GM23338 (cell line): ENCODE results near the gene NAPG. TPM values are rescaled to one million over a fixed set of nuclear protein-coding genes. Genes with fewer than 3 reads are reported as not detected.
"Not testable (repeated sequence)": the region's sequence is repeated elsewhere in the genome, so short reads cannot be mapped to it uniquely, and the experiment has no call there.

Experiments
- ATAC-seq: fragments of 200-7000 bp; cut with Tn5 transposase; 3 replicates; pipeline ENCODE4 v1.9.1; 2020
- DNase-seq: peaks from one replicate; pipeline ENCODE4 v3.0.0-alpha.2; 2015; ENCODE audit warnings: low spot score
- H2AFZ ChIP-seq: fragments of 200-600 bp; sonication (generic); 2 replicates; pipeline ENCODE4 v1.8.0; 2016; ENCODE audit warnings: antibody characterized with exemption, mild to moderate bottlenecking, moderate library complexity
- H3F3A ChIP-seq: fragments of 200-600 bp; sonication (generic); replicated peaks from 2 replicates; pipeline ENCODE4 v1.8.0; 2017; ENCODE audit warnings: antibody characterized with exemption, mixed run types, low read depth
- H3K27ac ChIP-seq: fragments of 200-600 bp; sonication (generic); 2 replicates; pipeline ENCODE4 v1.6.1; 2016; ENCODE audit warnings: low read depth
- H3K27me3 ChIP-seq: fragments of 200-600 bp; sonication (generic); 2 replicates; pipeline ENCODE4 v1.8.0; 2016; ENCODE audit warnings: mild to moderate bottlenecking, mixed run types, moderate library complexity; ENCODE audit not compliant: insufficient read depth
- H3K36me3 ChIP-seq: fragments of 200-600 bp; sonication (generic); 2 replicates; pipeline ENCODE4 v1.8.0; 2016; ENCODE audit warnings: mild to moderate bottlenecking; ENCODE audit not compliant: insufficient read depth
- H3K4me1 ChIP-seq: fragments of 200-600 bp; sonication (generic); 2 replicates; pipeline ENCODE4 v1.8.0; 2016; ENCODE audit warnings: mild to moderate bottlenecking, moderate library complexity; ENCODE audit not compliant: insufficient read depth
- H3K4me2 ChIP-seq: fragments of 200-600 bp; sonication (generic); 2 replicates; pipeline ENCODE4 v1.7.1; 2017; ENCODE audit warnings: mixed run types
- H3K4me3 ChIP-seq: fragments of 200-600 bp; sonication (generic); 2 replicates; pipeline ENCODE4 v1.6.1; 2016; ENCODE audit warnings: mixed run types
- H3K79me2 ChIP-seq: fragments of 200-600 bp; sonication (generic); replicated peaks from 2 replicates; pipeline ENCODE4 v1.8.0; 2017; ENCODE audit warnings: mild to moderate bottlenecking; ENCODE audit not compliant: insufficient read depth
- H3K9me2 ChIP-seq: fragments of 200-600 bp; sonication (generic); 2 replicates; pipeline ENCODE4 v1.8.0; 2017; ENCODE audit not compliant: insufficient read depth
- H4K20me1 ChIP-seq: fragments of 200-600 bp; sonication (generic); replicated peaks from 2 replicates; pipeline ENCODE4 v1.8.0; 2017; ENCODE audit warnings: mild to moderate bottlenecking; ENCODE audit not compliant: insufficient read depth
- H3K27ac Mint-ChIP-seq: 2 replicates; pipeline ENCODE4 v1.8.0; 2020; ENCODE audit warnings: inconsistent platforms, mild to moderate bottlenecking, moderate library complexity, mixed read lengths
- H3K27me3 Mint-ChIP-seq: 3 replicates; pipeline ENCODE4 v1.8.0; 2022; ENCODE audit warnings: low read depth, mild to moderate bottlenecking, moderate library complexity, mixed read lengths, inconsistent platforms; ENCODE audit not compliant: insufficient read depth, poor library complexity
- H3K36me3 Mint-ChIP-seq: 3 replicates; pipeline ENCODE4 v1.8.0; 2021; ENCODE audit warnings: low read depth, mild to moderate bottlenecking, inconsistent platforms, moderate library complexity, mixed read lengths
- H3K4me1 Mint-ChIP-seq: 3 replicates; pipeline ENCODE4 v1.8.0; 2020; ENCODE audit warnings: mild to moderate bottlenecking, inconsistent platforms, mixed read lengths
- H3K4me3 Mint-ChIP-seq: 3 replicates; pipeline ENCODE4 v1.8.0; 2021; ENCODE audit warnings: moderate library complexity, mild to moderate bottlenecking, inconsistent platforms, mixed read lengths
- H3K9me3 Mint-ChIP-seq: 3 replicates; pipeline ENCODE4 v1.8.0; 2020; ENCODE audit warnings: moderate library complexity, mild to moderate bottlenecking, inconsistent platforms, mixed read lengths
- EZH2 ChIP-seq: fragments of 200-600 bp; sonication (generic); IDR thresholded peaks from one replicate; pipeline ENCODE4 v1.8.0; 2017; ENCODE audit warnings: antibody characterized with exemption, mild to moderate bottlenecking, low read depth; ENCODE audit not compliant: unreplicated experiment
- EZH2phosphoT487 ChIP-seq: fragments of 200-600 bp; sonication (generic); IDR thresholded peaks from one replicate; pipeline ENCODE4 v1.8.1; 2018; ENCODE audit warnings: antibody characterized with exemption; ENCODE audit not compliant: unreplicated experiment
- POLR2AphosphoS5 ChIP-seq: IDR thresholded peaks from 2 replicates; pipeline ENCODE4 v1.6.1; 2016; ENCODE audit warnings: antibody characterized with exemption, low read depth
- STAT1 ChIP-seq: IDR thresholded peaks from one replicate; pipeline ENCODE4 v1.6.1; 2016; ENCODE audit warnings: antibody characterized with exemption; ENCODE audit not compliant: unreplicated experiment
- ZNF114 ChIP-seq: fragments of 250-450 bp; sonication (Bioruptor Pico); IDR thresholded peaks from 2 replicates; pipeline ENCODE4 v1.5.0; 2020; ENCODE audit warnings: mild to moderate bottlenecking, moderate library complexity
- ZNF331 ChIP-seq: fragments of 250-450 bp; sonication (Bioruptor Pico); IDR thresholded peaks from 2 replicates; pipeline ENCODE4 v1.5.0; 2020; ENCODE audit warnings: low read depth, mild to moderate bottlenecking, moderate library complexity
- polyA plus RNA-seq: library from polyadenylated mRNA; unstranded; fragments of >200 nt; fragmentation: Nextera tagmentation; extraction: Ambion mirVana; gene quantifications from 2 replicates; pipeline ENCODE4 v1.2.1, GENCODE V29; 2016
- total RNA-seq: library from RNA; depleted of rRNA; stranded (reverse); fragments of >200 nt; shearing (Covaris generic); gene quantifications from 2 replicates; pipeline ENCODE4 v1.2.3, GENCODE V29; 2014
- TF ChIP-seq, protein P1 (sequence below): IDR thresholded peaks from one replicate; pipeline ENCODE4 v1.6.1; 2018; ENCODE audit warnings: antibody characterized with exemption; ENCODE audit not compliant: unreplicated experiment
- TF ChIP-seq, protein P2 (sequence below): IDR thresholded peaks from 2 replicates; pipeline ENCODE4 v1.6.1; 2016; ENCODE audit warnings: antibody characterized with exemption
- TF ChIP-seq, protein P3 (sequence below), 2 experiments: fragments of 200-600 bp in 1 of 2; sonication (generic) in 1 of 2; conservative IDR thresholded peaks; 2 replicates each; pipeline versions ENCODE4 v1.5.1 to v1.6.1; 2016 to 2017; ENCODE audit warnings: antibody characterized with exemption in 2 of 2, low read depth in 2 of 2, mild to moderate bottlenecking in 2 of 2, moderate library complexity in 1 of 2

Gene NAPG
- total and polyA plus RNA-seq, 2 experiments from 2014 or later = 26.8 to 40.1 TPM

DNA sequence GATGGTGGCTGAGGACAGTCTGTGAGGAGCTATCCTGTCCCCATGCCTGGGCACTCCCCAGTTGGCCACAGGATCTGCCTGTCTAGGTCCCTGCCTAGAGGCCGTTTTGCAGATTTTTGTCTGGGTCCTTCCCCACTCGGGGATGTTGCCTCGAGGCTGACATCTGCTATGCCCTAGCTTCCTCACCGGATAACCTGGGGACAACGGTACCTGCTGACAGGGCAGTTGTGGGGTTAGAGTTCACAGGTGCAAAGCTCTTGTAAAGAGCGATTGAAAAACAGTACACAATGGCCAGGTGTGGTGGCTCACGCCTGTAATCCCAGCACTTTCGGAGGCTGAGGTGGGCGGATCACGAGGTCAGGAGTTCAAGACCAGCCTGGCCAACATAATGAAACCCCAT is 30.4 kb downstream of the NAPG start:
- H3K27me3 Mint-ChIP-seq, H3K9me3 Mint-ChIP-seq, H3K27ac ChIP-seq, H3K4me1 Mint-ChIP-seq, H3K27me3 ChIP-seq, H3F3A ChIP-seq, H4K20me1 ChIP-seq, H3K79me2 ChIP-seq, ATAC-seq, H3K4me1 ChIP-seq, DNase-seq, H3K4me2 ChIP-seq, H3K4me3 Mint-ChIP-seq, H3K9me2 ChIP-seq, H3K4me3 ChIP-seq, H2AFZ ChIP-seq, H3K27ac Mint-ChIP-seq: not testable (repeated sequence)
- H3K36me3 ChIP-seq = peaks cover 19% of the 10 kb centered on the region
- peaks cover 61% of the 10 kb centered on the region for H3K36me3 Mint-ChIP-seq

GRCh38 chr18:10557085-10557677 is 31.4 kb downstream of the NAPG start:
- Mint-ChIP-seq H3K9me3 (peaks cover 8% of the 10 kb centered on the region), H3K4me3 (no peak overlapping the region), H3K27ac (no peak overlapping the region), H3K27me3 (peaks cover 2% of the 10 kb centered on the region), H3K4me1 (peaks cover 3% of the 10 kb centered on the region; the same call in 1 of the 3 replicates), H3K36me3 (peaks cover 57% of the 10 kb centered on the region)
- H3K4me2 ChIP-seq = no peak overlapping the region
- no peaks in the 10 kb centered on the region for H3K79me2 ChIP-seq
- no peak overlapping the region for H2AFZ ChIP-seq
- DNase-seq = no peak
- no peaks in the 10 kb centered on the region for H3K27me3 ChIP-seq
- no peaks in the 10 kb centered on the region for H3K9me2 ChIP-seq
- no peak overlapping the region for H3K4me3 ChIP-seq
- H3F3A ChIP-seq = no peaks in the 10 kb centered on the region
- no peaks in the 10 kb centered on the region for H4K20me1 ChIP-seq
- H3K27ac ChIP-seq = no peak overlapping the region
- H3K4me1 ChIP-seq = no peaks in the 10 kb centered on the region
- H3K36me3 ChIP-seq = peaks cover 13% of the 10 kb centered on the region
- no peak for ATAC-seq
- TF ChIP-seq, protein P1, sequence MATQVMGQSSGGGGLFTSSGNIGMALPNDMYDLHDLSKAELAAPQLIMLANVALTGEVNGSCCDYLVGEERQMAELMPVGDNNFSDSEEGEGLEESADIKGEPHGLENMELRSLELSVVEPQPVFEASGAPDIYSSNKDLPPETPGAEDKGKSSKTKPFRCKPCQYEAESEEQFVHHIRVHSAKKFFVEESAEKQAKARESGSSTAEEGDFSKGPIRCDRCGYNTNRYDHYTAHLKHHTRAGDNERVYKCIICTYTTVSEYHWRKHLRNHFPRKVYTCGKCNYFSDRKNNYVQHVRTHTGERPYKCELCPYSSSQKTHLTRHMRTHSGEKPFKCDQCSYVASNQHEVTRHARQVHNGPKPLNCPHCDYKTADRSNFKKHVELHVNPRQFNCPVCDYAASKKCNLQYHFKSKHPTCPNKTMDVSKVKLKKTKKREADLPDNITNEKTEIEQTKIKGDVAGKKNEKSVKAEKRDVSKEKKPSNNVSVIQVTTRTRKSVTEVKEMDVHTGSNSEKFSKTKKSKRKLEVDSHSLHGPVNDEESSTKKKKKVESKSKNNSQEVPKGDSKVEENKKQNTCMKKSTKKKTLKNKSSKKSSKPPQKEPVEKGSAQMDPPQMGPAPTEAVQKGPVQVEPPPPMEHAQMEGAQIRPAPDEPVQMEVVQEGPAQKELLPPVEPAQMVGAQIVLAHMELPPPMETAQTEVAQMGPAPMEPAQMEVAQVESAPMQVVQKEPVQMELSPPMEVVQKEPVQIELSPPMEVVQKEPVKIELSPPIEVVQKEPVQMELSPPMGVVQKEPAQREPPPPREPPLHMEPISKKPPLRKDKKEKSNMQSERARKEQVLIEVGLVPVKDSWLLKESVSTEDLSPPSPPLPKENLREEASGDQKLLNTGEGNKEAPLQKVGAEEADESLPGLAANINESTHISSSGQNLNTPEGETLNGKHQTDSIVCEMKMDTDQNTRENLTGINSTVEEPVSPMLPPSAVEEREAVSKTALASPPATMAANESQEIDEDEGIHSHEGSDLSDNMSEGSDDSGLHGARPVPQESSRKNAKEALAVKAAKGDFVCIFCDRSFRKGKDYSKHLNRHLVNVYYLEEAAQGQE = no peak
- TF ChIP-seq, protein P2, sequence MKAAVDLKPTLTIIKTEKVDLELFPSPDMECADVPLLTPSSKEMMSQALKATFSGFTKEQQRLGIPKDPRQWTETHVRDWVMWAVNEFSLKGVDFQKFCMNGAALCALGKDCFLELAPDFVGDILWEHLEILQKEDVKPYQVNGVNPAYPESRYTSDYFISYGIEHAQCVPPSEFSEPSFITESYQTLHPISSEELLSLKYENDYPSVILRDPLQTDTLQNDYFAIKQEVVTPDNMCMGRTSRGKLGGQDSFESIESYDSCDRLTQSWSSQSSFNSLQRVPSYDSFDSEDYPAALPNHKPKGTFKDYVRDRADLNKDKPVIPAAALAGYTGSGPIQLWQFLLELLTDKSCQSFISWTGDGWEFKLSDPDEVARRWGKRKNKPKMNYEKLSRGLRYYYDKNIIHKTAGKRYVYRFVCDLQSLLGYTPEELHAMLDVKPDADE = no peak
- no peak for TF ChIP-seq POLR2AphosphoS5
- TF ChIP-seq ZNF331 = no peak
- TF ChIP-seq, protein P3, sequence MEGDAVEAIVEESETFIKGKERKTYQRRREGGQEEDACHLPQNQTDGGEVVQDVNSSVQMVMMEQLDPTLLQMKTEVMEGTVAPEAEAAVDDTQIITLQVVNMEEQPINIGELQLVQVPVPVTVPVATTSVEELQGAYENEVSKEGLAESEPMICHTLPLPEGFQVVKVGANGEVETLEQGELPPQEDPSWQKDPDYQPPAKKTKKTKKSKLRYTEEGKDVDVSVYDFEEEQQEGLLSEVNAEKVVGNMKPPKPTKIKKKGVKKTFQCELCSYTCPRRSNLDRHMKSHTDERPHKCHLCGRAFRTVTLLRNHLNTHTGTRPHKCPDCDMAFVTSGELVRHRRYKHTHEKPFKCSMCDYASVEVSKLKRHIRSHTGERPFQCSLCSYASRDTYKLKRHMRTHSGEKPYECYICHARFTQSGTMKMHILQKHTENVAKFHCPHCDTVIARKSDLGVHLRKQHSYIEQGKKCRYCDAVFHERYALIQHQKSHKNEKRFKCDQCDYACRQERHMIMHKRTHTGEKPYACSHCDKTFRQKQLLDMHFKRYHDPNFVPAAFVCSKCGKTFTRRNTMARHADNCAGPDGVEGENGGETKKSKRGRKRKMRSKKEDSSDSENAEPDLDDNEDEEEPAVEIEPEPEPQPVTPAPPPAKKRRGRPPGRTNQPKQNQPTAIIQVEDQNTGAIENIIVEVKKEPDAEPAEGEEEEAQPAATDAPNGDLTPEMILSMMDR (conservative IDR thresholded peaks at IDR 0.05; ENCODE audit: low read depth in 2 of 2) = no peak
- no peak for TF ChIP-seq STAT1
- TF ChIP-seq ZNF114 (CRISPR knock-in tag) = no peak
- no peak for TF ChIP-seq EZH2phosphoT487
- TF ChIP-seq EZH2 = no peak
